Astrocyte (in vitro differentiated cells and primary cell): ENCODE results near the gene SYTL1. TPM values are rescaled to one million over a fixed set of nuclear protein-coding genes. Genes with fewer than 3 reads are reported as not detected.

Source experiments
- DNase-seq: peaks from one replicate; pipeline ENCODE4 v3.0.0-alpha.2; 2010; ENCODE audit warnings: low read depth
- FAIRE-seq: peaks from 2 replicates; lab custom pipeline; 2011; peaks lifted over from hg19 to GRCh38; lab: Jason Lieb, UNC
- H2AFZ ChIP-seq: 2 replicates; pipeline ENCODE4 v1.6.0; 2012; ENCODE audit warnings: low read depth, low read length, inconsistent platforms
- H3K27ac ChIP-seq: 2 replicates; pipeline ENCODE4 v1.5.1; 2011; ENCODE audit warnings: low read depth, low read length, inconsistent platforms
- H3K27me3 ChIP-seq: 2 replicates; pipeline ENCODE4 v1.6.0; 2011; ENCODE audit warnings: low read length, inconsistent platforms; ENCODE audit not compliant: insufficient read depth
- H3K36me3 ChIP-seq: 2 replicates; pipeline ENCODE4 v1.5.1; 2011; ENCODE audit warnings: low read length, inconsistent platforms; ENCODE audit not compliant: insufficient read depth
- H3K4me1 ChIP-seq: 2 replicates; pipeline ENCODE4 v1.5.1; 2011; ENCODE audit warnings: low read length, inconsistent platforms; ENCODE audit not compliant: insufficient read depth
- H3K4me2 ChIP-seq: 2 replicates; pipeline ENCODE4 v1.6.0; 2012; ENCODE audit warnings: low read length, inconsistent platforms
- H3K4me3 ChIP-seq: 2 replicates; pipeline ENCODE4 v1.5.1; 2011; ENCODE audit warnings: low read depth, mild to moderate bottlenecking, low read length, inconsistent platforms; ENCODE audit not compliant: insufficient read depth
- H3K79me2 ChIP-seq: 2 replicates; pipeline ENCODE4 v1.6.0; 2012; ENCODE audit warnings: mild to moderate bottlenecking, low read length, inconsistent platforms; ENCODE audit not compliant: insufficient read depth
- H3K9ac ChIP-seq: 2 replicates; pipeline ENCODE4 v1.6.0; 2012; ENCODE audit warnings: mild to moderate bottlenecking, low read length, inconsistent platforms
- H3K9me3 ChIP-seq: 2 replicates; pipeline ENCODE4 v1.5.1; 2012; ENCODE audit warnings: low read depth, mild to moderate bottlenecking, low read length, inconsistent platforms; ENCODE audit not compliant: insufficient read depth
- H4K20me1 ChIP-seq: 2 replicates; pipeline ENCODE4 v1.6.0; 2012; ENCODE audit warnings: low read length, inconsistent platforms; ENCODE audit not compliant: insufficient read depth
- H3K27ac Mint-ChIP-seq: one replicate; pipeline ENCODE4 v1.8.0; 2021; ENCODE audit warnings: mild to moderate bottlenecking, mixed read lengths; ENCODE audit not compliant: unreplicated experiment
- H3K27me3 Mint-ChIP-seq: one replicate; pipeline ENCODE4 v1.8.0; 2021; ENCODE audit warnings: low read depth, mixed read lengths; ENCODE audit not compliant: unreplicated experiment
- H3K36me3 Mint-ChIP-seq: one replicate; pipeline ENCODE4 v1.8.0; 2021; ENCODE audit warnings: low read depth, mixed read lengths; ENCODE audit not compliant: unreplicated experiment
- H3K4me1 Mint-ChIP-seq: one replicate; pipeline ENCODE4 v1.8.0; 2021; ENCODE audit warnings: low read depth, mixed read lengths; ENCODE audit not compliant: unreplicated experiment
- H3K4me3 Mint-ChIP-seq: one replicate; pipeline ENCODE4 v1.8.0; 2021; ENCODE audit warnings: mild to moderate bottlenecking, moderate library complexity, mixed read lengths; ENCODE audit not compliant: unreplicated experiment
- H3K9me3 Mint-ChIP-seq: one replicate; pipeline ENCODE4 v1.8.0; 2021; ENCODE audit warnings: mild to moderate bottlenecking, mixed read lengths; ENCODE audit not compliant: unreplicated experiment
- CTCF ChIP-seq: IDR thresholded peaks from 2 replicates; pipeline ENCODE4 v1.5.1; 2011; ENCODE audit warnings: low read depth, mild to moderate bottlenecking, inconsistent platforms, low read length, moderate library complexity; ENCODE audit not compliant: insufficient read depth
- EZH2 ChIP-seq: IDR thresholded peaks from 2 replicates; pipeline ENCODE4 v1.6.1; 2012; ENCODE audit warnings: mild to moderate bottlenecking, low read length, inconsistent platforms; ENCODE audit not compliant: insufficient read depth
- total RNA-seq: library from RNA; stranded (reverse); gene quantifications from 2 replicates; pipeline ENCODE4 v1.2.1, GENCODE V29; 2021

SYTL1 gene
- total RNA-seq, 1 donor from 2014 or later, result 10.7 TPM

- Mint-ChIP-seq H3K27ac (no peak overlapping the region), H3K4me3 (no peak overlapping the region), H3K36me3 (peaks cover 23% of the 10 kb centered on the region), H3K27me3 (peaks cover 25% of the 10 kb centered on the region), H3K4me1 (no peaks in the 10 kb centered on the region), H3K9me3 (no peaks in the 10 kb centered on the region)
- no peaks in the 10 kb centered on the region for H3K79me2 ChIP-seq
- H3K4me2 ChIP-seq, result no peak overlapping the region
- peaks cover 5% of the 10 kb centered on the region for H3K4me1 ChIP-seq
- H3K9ac ChIP-seq, result no peak overlapping the region
- H2AFZ ChIP-seq, result no peak overlapping the region
- DNase-seq (no peak), FAIRE-seq (no peak)
- H4K20me1 ChIP-seq, result no peaks in the 10 kb centered on the region
- TF ChIP-seq CTCF (no peak), EZH2 (no peak)
- H3K36me3 ChIP-seq, result peaks cover 3% of the 10 kb centered on the region
- H3K4me3 ChIP-seq, result no peak overlapping the region
- H3K27ac ChIP-seq, result no peak overlapping the region
- no peaks in the 10 kb centered on the region for H3K9me3 ChIP-seq
- H3K27me3 ChIP-seq, result no peaks in the 10 kb centered on the region
Measured at GRCh38 chr1:27355683-27356082, 13.9 kb downstream of the SYTL1 start.

- peaks cover 27% of the 10 kb centered on the region for H3K27me3 Mint-ChIP-seq
- no peak overlapping the region for H2AFZ ChIP-seq
- peaks cover 3% of the 10 kb centered on the region for H3K36me3 ChIP-seq
- TF ChIP-seq CTCF, result no peak
- TF ChIP-seq EZH2, result no peak
- H3K9me3 Mint-ChIP-seq, result no peaks in the 10 kb centered on the region
- no peaks in the 10 kb centered on the region for H3K79me2 ChIP-seq
- no peak overlapping the region for H3K4me2 ChIP-seq
- H3K27me3 ChIP-seq, result no peaks in the 10 kb centered on the region
- no peak overlapping the region for H3K27ac Mint-ChIP-seq
- no peaks in the 10 kb centered on the region for H3K9me3 ChIP-seq
- FAIRE-seq (no peak), DNase-seq (no peak)
- no peaks in the 10 kb centered on the region for H3K4me1 ChIP-seq
- no peak overlapping the region for H3K4me3 ChIP-seq
- no peaks in the 10 kb centered on the region for H3K4me1 Mint-ChIP-seq
- H4K20me1 ChIP-seq, result no peaks in the 10 kb centered on the region
- no peak overlapping the region for H3K4me3 Mint-ChIP-seq
- no peak overlapping the region for H3K27ac ChIP-seq
- H3K36me3 Mint-ChIP-seq, result peaks cover 24% of the 10 kb centered on the region
- H3K9ac ChIP-seq, result no peak overlapping the region
Measured at GRCh38 chr1:27356277-27356618, 14.4 kb downstream of the SYTL1 start.

- Histone ChIP-seq H3K27ac (no peak overlapping the region), H3K27me3 (no peaks in the 10 kb centered on the region)
Measured at GRCh38 chr1:27356619-27357280, 14.9 kb downstream of the SYTL1 start.

More at GRCh38 chr1:27356619-27357280, 14.9 kb downstream of the SYTL1 start:
- Mint-ChIP-seq H3K36me3 (peaks cover 27% of the 10 kb centered on the region), H3K9me3 (no peaks in the 10 kb centered on the region), H3K4me1 (no peaks in the 10 kb centered on the region), H3K4me3 (no peak overlapping the region), H3K27ac (no peak overlapping the region), H3K27me3 (peaks cover 28% of the 10 kb centered on the region)
- Histone ChIP-seq H3K4me3 (no peak overlapping the region), H2AFZ (no peak overlapping the region), H3K79me2 (no peaks in the 10 kb centered on the region), H3K36me3 (peaks cover 3% of the 10 kb centered on the region), H3K4me2 (no peak overlapping the region), H3K9ac (no peak overlapping the region), H3K9me3 (no peaks in the 10 kb centered on the region), H3K4me1 (no peaks in the 10 kb centered on the region), H4K20me1 (no peaks in the 10 kb centered on the region)
- TF ChIP-seq CTCF (no peak), EZH2 (no peak)
- DNase-seq, result no peak
- FAIRE-seq, result no peak
